HepG2 (cell line): ENCODE results near the gene SLC44A4. TPM values are rescaled to one million over a fixed set of nuclear protein-coding genes. Genes with fewer than 3 reads are reported as not detected.

Source experiments
- AKAP8 ChIP-seq: sonication (generic); formaldehyde crosslinking; IDR thresholded peaks from 2 replicates; pipeline ENCODE4 v1.5.1; 2020; ENCODE audit warnings: mild to moderate bottlenecking, missing genetic modification reagents
- GABPB1 ChIP-seq: IDR thresholded peaks from 2 replicates; pipeline ENCODE4 v1.6.1; 2016; ENCODE audit warnings: mild to moderate bottlenecking, missing genetic modification reagents, moderate library complexity, missing compliant biosample characterization
- GZF1 ChIP-seq: sonication (generic); formaldehyde crosslinking; IDR thresholded peaks from 2 replicates; pipeline ENCODE4 v1.5.1; 2020; ENCODE audit warnings: mild to moderate bottlenecking, missing genetic modification reagents
- HIVEP1 ChIP-seq: sonication (generic); formaldehyde crosslinking; IDR thresholded peaks from 2 replicates; pipeline ENCODE4 v1.4.0; 2020; ENCODE audit warnings: mild to moderate bottlenecking, missing genetic modification reagents
- HOXA9 ChIP-seq: sonication (generic); formaldehyde crosslinking; IDR thresholded peaks from 2 replicates; pipeline ENCODE4 v1.8.1; 2022; ENCODE audit warnings: missing genetic modification reagents, mild to moderate bottlenecking, moderate library complexity, borderline replicate concordance
- KDM2A ChIP-seq: sonication (generic); formaldehyde crosslinking; IDR thresholded peaks from 2 replicates; pipeline ENCODE4 v1.4.0; 2020; ENCODE audit warnings: low read depth, missing genetic modification reagents, borderline replicate concordance
- MED13 ChIP-seq: sonication (generic); formaldehyde crosslinking; IDR thresholded peaks from 2 replicates; pipeline ENCODE4 v1.5.0; 2020; ENCODE audit warnings: missing genetic modification reagents
- PAX8 ChIP-seq: sonication (generic); formaldehyde crosslinking; IDR thresholded peaks from 2 replicates; pipeline ENCODE4 v1.8.0; 2022; ENCODE audit warnings: mild to moderate bottlenecking, missing genetic modification reagents, borderline replicate concordance
- SAP130 ChIP-seq: IDR thresholded peaks from 2 replicates; pipeline ENCODE4 v1.6.1; 2016; ENCODE audit warnings: low read depth
- SIN3A ChIP-seq: IDR thresholded peaks from 2 replicates; pipeline ENCODE4 v1.6.1; 2011; ENCODE audit warnings: low read depth, mild to moderate bottlenecking, control low read depth, low read length, borderline replicate concordance
- SMARCC2 ChIP-seq: fragments of 450-650 bp; IDR thresholded peaks from 2 replicates; pipeline ENCODE4 v1.6.1; 2017; ENCODE audit warnings: antibody characterized with exemption, mild to moderate bottlenecking
- ZNF292 ChIP-seq: sonication (generic); formaldehyde crosslinking; IDR thresholded peaks from 2 replicates; pipeline ENCODE4 v1.8.1; 2022; ENCODE audit warnings: mild to moderate bottlenecking, low read depth, missing genetic modification reagents, borderline replicate concordance
- ZNF678 ChIP-seq: sonication (generic); formaldehyde crosslinking; IDR thresholded peaks from 2 replicates; pipeline ENCODE4 v1.4.0; 2020; ENCODE audit warnings: mild to moderate bottlenecking, missing genetic modification reagents
- ZNF768 ChIP-seq: sonication (generic); formaldehyde crosslinking; IDR thresholded peaks from 2 replicates; pipeline ENCODE4 v1.4.0; 2020; ENCODE audit warnings: missing genetic modification reagents
- polyA plus RNA-seq, 8 experiments: library from polyadenylated mRNA; depleted of rRNA in 3 of 8; stranded (reverse) in 7 of 8; unstranded in 1 of 8; fragments of >200 nt; fragmentation: Illumina TruSeq in 4 of 8; extraction: Trizol in 4 of 8; gene quantifications; 2 replicates each; pipeline versions ENCODE4 v1.2.1 to v1.2.3, GENCODE V29; 2011 to 2016; ENCODE audit warnings: low read depth in 4 of 8, missing spikeins in 1 of 8, mixed read lengths in 1 of 8; ENCODE audit not compliant: insufficient read depth in 1 of 8
- total RNA-seq, 5 experiments: library from RNA; depleted of rRNA; stranded (reverse); fragments of >200 nt; fragmentation: Illumina TruSeq; extraction: Trizol; gene quantifications; 2 replicates each; pipeline ENCODE4 v1.2.3, GENCODE V29; 2016; ENCODE audit warnings: low read depth in 1 of 5
- TF ChIP-seq, protein P1 (sequence below): sonication (generic); formaldehyde crosslinking; IDR thresholded peaks from 2 replicates; pipeline ENCODE4 v1.9.0; 2021; ENCODE audit warnings: missing genetic modification reagents, borderline replicate concordance
- TF ChIP-seq, protein P2 (sequence below): sonication (generic); formaldehyde crosslinking; IDR thresholded peaks from 2 replicates; pipeline ENCODE4 v1.4.0; 2020; ENCODE audit warnings: missing genetic modification reagents
- TF ChIP-seq, protein P3 (sequence below): sonication (generic); formaldehyde crosslinking; IDR thresholded peaks from 2 replicates; pipeline ENCODE4 v1.4.0; 2020; ENCODE audit warnings: mild to moderate bottlenecking, low read depth, missing genetic modification reagents
- TF ChIP-seq, protein P4 (sequence below): sonication (generic); formaldehyde crosslinking; IDR thresholded peaks from 2 replicates; pipeline ENCODE4 v1.4.0; 2020; ENCODE audit warnings: missing genetic modification reagents
- TF ChIP-seq, protein P5 (sequence below): sonication (generic); formaldehyde crosslinking; IDR thresholded peaks from 2 replicates; pipeline ENCODE4 v1.4.0; 2020; ENCODE audit warnings: missing genetic modification reagents
- TF ChIP-seq, protein P6 (sequence below): sonication (generic); formaldehyde crosslinking; conservative IDR thresholded peaks from 2 replicates; pipeline ENCODE4 v1.4.0; 2020; ENCODE audit warnings: missing genetic modification reagents

SLC44A4 gene
- total and polyA plus RNA-seq, 2 of the 13 experiments (the other 11 are each of a cell fraction or from before 2014, with no cell fraction given), result 3.5 to 5.9 TPM

DNA sequence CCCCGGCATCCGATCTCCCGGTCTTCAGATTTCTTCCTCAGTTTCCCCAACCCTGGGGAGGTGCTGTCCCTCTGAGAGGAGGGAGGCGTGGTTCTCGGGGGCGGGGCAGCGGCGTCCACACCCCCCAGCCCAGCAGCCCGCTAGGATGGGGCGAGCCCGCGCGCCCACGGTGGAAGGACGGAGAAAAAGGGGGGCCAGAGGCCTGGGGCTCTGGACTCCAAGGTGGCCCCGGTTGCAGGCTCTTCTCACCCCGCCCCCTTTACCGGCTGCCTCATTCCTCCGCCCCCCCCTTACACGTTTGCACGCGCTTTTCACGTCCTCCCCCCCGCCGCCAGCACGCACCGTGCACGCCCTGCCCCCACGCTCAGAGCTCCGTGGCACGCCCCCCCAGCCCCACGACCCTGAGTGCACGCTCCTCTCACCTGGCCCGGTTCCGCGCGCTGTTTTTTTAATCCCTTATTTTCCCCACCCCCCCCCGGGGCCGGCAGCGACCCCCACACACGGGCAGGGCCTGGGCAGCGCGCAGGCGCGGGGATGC is 22.7 kb upstream of the SLC44A4 start (continued):
- TF ChIP-seq, protein P1, sequence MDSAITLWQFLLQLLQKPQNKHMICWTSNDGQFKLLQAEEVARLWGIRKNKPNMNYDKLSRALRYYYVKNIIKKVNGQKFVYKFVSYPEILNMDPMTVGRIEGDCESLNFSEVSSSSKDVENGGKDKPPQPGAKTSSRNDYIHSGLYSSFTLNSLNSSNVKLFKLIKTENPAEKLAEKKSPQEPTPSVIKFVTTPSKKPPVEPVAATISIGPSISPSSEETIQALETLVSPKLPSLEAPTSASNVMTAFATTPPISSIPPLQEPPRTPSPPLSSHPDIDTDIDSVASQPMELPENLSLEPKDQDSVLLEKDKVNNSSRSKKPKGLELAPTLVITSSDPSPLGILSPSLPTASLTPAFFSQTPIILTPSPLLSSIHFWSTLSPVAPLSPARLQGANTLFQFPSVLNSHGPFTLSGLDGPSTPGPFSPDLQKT (CRISPR knock-in tag), result no peak
- TF ChIP-seq PAX8 (CRISPR knock-in tag) (0 out of 2 replicates have a peak, but pooled peaks have one; percentile 17), HOXA9 (0 out of 2 replicates have a peak, but pooled peaks have one; percentile 41), GABPB1 (peak; percentile 30; the same call in 1 of the 2 replicates), SMARCC2 (no peak), SIN3A (0 out of 2 replicates have a peak, but pooled peaks have one; percentile 4), HIVEP1 (0 out of 2 replicates have a peak, but pooled peaks have one; percentile 17), ZNF768 (peak; percentile 21; the same call in 1 of the 2 replicates), KDM2A (CRISPR knock-in tag) (peak; percentile 61), SAP130 (no peak), AKAP8 (CRISPR knock-in tag) (0 out of 2 replicates have a peak, but pooled peaks have one; percentile 13), ZNF292 (no peak), ZNF678 (CRISPR knock-in tag) (no peak), GZF1 (no peak), MED13 (0 out of 2 replicates have a peak, but pooled peaks have one; percentile 36)
- TF ChIP-seq, protein P2, sequence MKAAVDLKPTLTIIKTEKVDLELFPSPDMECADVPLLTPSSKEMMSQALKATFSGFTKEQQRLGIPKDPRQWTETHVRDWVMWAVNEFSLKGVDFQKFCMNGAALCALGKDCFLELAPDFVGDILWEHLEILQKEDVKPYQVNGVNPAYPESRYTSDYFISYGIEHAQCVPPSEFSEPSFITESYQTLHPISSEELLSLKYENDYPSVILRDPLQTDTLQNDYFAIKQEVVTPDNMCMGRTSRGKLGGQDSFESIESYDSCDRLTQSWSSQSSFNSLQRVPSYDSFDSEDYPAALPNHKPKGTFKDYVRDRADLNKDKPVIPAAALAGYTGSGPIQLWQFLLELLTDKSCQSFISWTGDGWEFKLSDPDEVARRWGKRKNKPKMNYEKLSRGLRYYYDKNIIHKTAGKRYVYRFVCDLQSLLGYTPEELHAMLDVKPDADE (CRISPR knock-in tag), result no peak
- TF ChIP-seq, protein P3, sequence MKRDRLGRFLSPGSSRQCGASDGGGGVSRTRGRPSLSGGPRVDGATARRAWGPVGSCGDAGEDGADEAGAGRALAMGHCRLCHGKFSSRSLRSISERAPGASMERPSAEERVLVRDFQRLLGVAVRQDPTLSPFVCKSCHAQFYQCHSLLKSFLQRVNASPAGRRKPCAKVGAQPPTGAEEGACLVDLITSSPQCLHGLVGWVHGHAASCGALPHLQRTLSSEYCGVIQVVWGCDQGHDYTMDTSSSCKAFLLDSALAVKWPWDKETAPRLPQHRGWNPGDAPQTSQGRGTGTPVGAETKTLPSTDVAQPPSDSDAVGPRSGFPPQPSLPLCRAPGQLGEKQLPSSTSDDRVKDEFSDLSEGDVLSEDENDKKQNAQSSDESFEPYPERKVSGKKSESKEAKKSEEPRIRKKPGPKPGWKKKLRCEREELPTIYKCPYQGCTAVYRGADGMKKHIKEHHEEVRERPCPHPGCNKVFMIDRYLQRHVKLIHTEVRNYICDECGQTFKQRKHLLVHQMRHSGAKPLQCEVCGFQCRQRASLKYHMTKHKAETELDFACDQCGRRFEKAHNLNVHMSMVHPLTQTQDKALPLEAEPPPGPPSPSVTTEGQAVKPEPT (CRISPR knock-in tag), result 0 out of 2 replicates have a peak, but pooled peaks have one; percentile 56
- TF ChIP-seq, protein P4, sequence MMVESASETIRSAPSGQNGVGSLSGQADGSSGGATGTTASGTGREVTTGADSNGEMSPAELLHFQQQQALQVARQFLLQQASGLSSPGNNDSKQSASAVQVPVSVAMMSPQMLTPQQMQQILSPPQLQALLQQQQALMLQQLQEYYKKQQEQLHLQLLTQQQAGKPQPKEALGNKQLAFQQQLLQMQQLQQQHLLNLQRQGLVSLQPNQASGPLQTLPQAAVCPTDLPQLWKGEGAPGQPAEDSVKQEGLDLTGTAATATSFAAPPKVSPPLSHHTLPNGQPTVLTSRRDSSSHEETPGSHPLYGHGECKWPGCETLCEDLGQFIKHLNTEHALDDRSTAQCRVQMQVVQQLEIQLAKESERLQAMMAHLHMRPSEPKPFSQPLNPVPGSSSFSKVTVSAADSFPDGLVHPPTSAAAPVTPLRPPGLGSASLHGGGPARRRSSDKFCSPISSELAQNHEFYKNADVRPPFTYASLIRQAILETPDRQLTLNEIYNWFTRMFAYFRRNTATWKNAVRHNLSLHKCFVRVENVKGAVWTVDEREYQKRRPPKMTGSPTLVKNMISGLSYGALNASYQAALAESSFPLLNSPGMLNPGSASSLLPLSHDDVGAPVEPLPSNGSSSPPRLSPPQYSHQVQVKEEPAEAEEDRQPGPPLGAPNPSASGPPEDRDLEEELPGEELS (CRISPR knock-in tag), result 0 out of 2 replicates have a peak, but pooled peaks have one; percentile 3
- TF ChIP-seq, protein P5, sequence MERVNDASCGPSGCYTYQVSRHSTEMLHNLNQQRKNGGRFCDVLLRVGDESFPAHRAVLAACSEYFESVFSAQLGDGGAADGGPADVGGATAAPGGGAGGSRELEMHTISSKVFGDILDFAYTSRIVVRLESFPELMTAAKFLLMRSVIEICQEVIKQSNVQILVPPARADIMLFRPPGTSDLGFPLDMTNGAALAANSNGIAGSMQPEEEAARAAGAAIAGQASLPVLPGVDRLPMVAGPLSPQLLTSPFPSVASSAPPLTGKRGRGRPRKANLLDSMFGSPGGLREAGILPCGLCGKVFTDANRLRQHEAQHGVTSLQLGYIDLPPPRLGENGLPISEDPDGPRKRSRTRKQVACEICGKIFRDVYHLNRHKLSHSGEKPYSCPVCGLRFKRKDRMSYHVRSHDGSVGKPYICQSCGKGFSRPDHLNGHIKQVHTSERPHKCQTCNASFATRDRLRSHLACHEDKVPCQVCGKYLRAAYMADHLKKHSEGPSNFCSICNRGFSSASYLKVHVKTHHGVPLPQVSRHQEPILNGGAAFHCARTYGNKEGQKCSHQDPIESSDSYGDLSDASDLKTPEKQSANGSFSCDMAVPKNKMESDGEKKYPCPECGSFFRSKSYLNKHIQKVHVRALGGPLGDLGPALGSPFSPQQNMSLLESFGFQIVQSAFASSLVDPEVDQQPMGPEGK (CRISPR knock-in tag), result peak; percentile 95
- TF ChIP-seq, protein P6, sequence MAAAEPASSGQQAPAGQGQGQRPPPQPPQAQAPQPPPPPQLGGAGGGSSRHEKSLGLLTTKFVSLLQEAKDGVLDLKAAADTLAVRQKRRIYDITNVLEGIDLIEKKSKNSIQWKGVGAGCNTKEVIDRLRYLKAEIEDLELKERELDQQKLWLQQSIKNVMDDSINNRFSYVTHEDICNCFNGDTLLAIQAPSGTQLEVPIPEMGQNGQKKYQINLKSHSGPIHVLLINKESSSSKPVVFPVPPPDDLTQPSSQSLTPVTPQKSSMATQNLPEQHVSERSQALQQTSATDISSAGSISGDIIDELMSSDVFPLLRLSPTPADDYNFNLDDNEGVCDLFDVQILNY (CRISPR knock-in tag), result 0 out of 2 replicates have a peak, but pooled peaks have one; percentile 9
